ENCODE results near the gene TNRC6C. TPM values are rescaled to one million over a fixed set of nuclear protein-coding genes. Genes with fewer than 3 reads are reported as not detected.

Gene TNRC6C
- total and polyA plus RNA-seq, 4 donors, result 1.3 to 7.7 (median 2.9) TPM

DNA sequence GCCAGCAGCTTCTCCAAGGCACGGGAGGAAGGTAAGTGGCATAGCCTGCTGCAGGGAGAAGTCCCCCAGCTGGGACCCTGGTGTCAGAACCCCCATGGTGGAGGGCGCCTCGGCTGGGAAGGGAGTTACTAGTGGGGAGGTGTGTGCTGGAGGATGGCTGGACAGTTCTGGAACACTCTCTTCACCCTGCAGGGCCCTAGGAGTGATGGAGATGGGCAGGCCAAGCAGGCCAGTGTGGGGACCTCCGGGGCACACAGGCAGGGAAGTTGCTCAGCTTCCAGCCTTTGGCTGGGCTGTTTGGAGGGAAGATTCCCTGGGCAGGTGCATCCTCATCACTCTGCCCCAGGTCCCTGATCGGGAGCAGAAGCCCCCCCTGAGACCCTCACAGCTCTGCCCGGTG, 188.4 kb downstream of the TNRC6C start:
- TF ChIP-seq HNF4A (conservative IDR thresholded peaks at IDR 0.05), result no peak
- no peak for TF ChIP-seq FOXA1 (IDR thresholded peaks at IDR 0.05)
- no peak for DNase-seq (ENCODE audit: low spot score)
- Histone ChIP-seq H3K4me3 (ENCODE audit: low read depth in 1 of 3, low read length in 3 of 3) (no peak overlapping the region), H3K27ac (ENCODE audit: low read depth in 1 of 2, low read length in 2 of 2) (no peak overlapping the region), H3K9me3 (ENCODE audit: control insufficient read depth in 4 of 4, low read length in 3 of 4) (no peaks in the 10 kb centered on the region), H3K4me1 (ENCODE audit: control insufficient read depth in 4 of 4, insufficient read depth in 4 of 4, low read length in 3 of 4) (peaks cover 8 to 27% (median 19%) of the 10 kb centered on the region in 4 donors), H3K36me3 (ENCODE audit: control insufficient read depth in 4 of 4, insufficient read depth in 3 of 4, low read depth in 1 of 4, low read length in 3 of 4) (no peaks in the 10 kb centered on the region), H3K9ac (ENCODE audit: low read depth in 1 of 2, low read length in 2 of 2) (no peak overlapping the region), H3K27me3 (ENCODE audit: control insufficient read depth in 4 of 4, insufficient read depth in 4 of 4, low read length in 3 of 4) (no peaks in the 10 kb centered on the region)
- 88% methylated on average over 6 of the region's 6 CpGs for WGBS

DNA sequence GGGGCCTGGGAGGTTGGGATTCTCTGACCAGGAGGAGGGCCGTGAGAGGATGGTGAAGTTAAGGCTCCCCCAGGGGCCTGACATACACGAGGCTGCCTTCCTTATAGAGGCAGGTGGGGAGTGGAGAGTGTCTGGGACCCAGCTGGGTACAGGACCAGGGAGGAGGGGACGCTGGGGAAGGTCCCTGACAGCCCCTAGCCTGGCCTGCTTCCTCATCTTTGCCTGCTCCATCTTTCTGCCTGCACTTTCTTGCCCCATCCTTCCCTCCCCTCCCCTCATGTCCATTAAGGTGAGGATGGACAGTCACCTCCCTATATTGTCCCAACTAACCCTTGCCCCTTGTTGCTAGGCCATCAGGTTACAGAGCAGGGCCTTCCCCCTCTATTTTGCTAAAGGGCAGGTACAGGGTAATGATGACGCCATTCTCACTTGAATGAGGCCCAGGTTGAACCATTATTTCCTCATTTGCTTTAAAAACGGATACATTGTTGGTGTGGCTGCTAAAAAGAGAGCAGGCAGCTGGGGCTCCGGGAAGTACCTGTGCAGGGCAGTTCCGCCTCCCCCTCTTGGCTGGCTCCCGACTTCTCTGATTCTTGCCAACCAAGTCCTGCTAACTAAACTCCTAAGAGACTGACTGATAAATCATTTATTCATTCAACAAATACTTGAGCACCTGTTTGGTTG, 189.0 kb downstream of the TNRC6C start:
- Histone ChIP-seq H3K27me3 (ENCODE audit: control insufficient read depth in 4 of 4, insufficient read depth in 4 of 4, low read length in 3 of 4) (no peaks in the 10 kb centered on the region), H3K4me3 (ENCODE audit: low read depth in 1 of 3, low read length in 3 of 3) (no peak overlapping the region), H3K9ac (ENCODE audit: low read depth in 1 of 2, low read length in 2 of 2) (no peak overlapping the region), H3K9me3 (ENCODE audit: control insufficient read depth in 4 of 4, low read length in 3 of 4) (no peaks in the 10 kb centered on the region), H3K27ac (ENCODE audit: low read depth in 1 of 2, low read length in 2 of 2) (no peak overlapping the region), H3K4me1 (ENCODE audit: control insufficient read depth in 4 of 4, insufficient read depth in 4 of 4, low read length in 3 of 4) (peaks cover 8 to 27% (median 19%) of the 10 kb centered on the region in 4 donors), H3K36me3 (ENCODE audit: control insufficient read depth in 4 of 4, insufficient read depth in 3 of 4, low read depth in 1 of 4, low read length in 3 of 4) (no peaks in the 10 kb centered on the region)
- peak; percentile 34 for DNase-seq (ENCODE audit: low spot score)
- TF ChIP-seq, protein P1, sequence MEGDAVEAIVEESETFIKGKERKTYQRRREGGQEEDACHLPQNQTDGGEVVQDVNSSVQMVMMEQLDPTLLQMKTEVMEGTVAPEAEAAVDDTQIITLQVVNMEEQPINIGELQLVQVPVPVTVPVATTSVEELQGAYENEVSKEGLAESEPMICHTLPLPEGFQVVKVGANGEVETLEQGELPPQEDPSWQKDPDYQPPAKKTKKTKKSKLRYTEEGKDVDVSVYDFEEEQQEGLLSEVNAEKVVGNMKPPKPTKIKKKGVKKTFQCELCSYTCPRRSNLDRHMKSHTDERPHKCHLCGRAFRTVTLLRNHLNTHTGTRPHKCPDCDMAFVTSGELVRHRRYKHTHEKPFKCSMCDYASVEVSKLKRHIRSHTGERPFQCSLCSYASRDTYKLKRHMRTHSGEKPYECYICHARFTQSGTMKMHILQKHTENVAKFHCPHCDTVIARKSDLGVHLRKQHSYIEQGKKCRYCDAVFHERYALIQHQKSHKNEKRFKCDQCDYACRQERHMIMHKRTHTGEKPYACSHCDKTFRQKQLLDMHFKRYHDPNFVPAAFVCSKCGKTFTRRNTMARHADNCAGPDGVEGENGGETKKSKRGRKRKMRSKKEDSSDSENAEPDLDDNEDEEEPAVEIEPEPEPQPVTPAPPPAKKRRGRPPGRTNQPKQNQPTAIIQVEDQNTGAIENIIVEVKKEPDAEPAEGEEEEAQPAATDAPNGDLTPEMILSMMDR (IDR thresholded peaks at IDR 0.05; ENCODE audit: low read depth, low read length, missing input control), result no peak
- TF ChIP-seq, protein P2, sequence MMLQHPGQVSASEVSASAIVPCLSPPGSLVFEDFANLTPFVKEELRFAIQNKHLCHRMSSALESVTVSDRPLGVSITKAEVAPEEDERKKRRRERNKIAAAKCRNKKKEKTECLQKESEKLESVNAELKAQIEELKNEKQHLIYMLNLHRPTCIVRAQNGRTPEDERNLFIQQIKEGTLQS (IDR thresholded peaks at IDR 0.05), result no peak
- TF ChIP-seq RXRA (IDR thresholded peaks at IDR 0.05) (no peak), FOXA2 (IDR thresholded peaks at IDR 0.05) (no peak), YY1 (IDR thresholded peaks at IDR 0.05) (no peak), HNF4G (IDR thresholded peaks at IDR 0.05) (no peak), NR2F2 (IDR thresholded peaks at IDR 0.05) (no peak)
- 75% methylated on average over 8 of the region's 8 CpGs for WGBS

DNA sequence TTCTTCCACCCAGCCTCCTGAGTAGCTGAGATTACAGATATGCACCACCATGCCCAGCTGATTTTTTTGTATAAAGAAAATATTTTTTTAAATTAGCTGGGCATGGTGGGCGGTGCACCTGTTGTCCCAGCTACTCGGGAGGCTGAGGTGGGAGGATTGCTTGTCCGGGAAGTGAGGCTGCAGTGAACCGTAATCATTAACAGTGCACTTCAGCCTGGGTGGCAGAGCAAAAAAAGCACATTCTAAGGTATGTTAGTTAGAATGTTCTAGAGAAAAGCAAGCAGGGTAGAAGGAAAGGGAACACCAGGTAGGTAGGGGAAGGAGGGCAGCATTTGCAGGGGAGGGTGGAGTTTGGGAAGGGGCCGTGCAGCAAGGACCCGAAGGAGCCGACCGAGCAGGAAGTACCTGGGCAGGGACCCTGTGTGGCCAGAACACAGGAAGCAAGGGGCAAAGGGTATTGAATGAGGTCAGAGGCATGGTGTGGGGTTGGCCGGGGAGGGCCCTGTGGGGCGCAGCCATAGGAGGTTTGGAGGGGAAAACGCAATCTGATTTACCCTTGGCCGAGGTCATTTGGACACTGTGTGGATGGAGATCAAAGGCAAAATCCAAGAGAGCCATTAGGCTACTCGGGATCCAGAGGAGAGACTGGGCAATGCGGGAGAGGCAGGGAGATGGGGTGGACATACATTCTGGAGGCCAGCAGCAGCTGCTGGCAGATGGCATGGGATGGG, 189.9 kb downstream of the TNRC6C start:
- TF ChIP-seq SP1 (IDR thresholded peaks at IDR 0.05) (peak; percentile 8), HNF4A (conservative IDR thresholded peaks at IDR 0.05) (peak in 1 of 2 donors; percentile 10), JUND (IDR thresholded peaks at IDR 0.05) (no peak)
- TF ChIP-seq, protein P3, sequence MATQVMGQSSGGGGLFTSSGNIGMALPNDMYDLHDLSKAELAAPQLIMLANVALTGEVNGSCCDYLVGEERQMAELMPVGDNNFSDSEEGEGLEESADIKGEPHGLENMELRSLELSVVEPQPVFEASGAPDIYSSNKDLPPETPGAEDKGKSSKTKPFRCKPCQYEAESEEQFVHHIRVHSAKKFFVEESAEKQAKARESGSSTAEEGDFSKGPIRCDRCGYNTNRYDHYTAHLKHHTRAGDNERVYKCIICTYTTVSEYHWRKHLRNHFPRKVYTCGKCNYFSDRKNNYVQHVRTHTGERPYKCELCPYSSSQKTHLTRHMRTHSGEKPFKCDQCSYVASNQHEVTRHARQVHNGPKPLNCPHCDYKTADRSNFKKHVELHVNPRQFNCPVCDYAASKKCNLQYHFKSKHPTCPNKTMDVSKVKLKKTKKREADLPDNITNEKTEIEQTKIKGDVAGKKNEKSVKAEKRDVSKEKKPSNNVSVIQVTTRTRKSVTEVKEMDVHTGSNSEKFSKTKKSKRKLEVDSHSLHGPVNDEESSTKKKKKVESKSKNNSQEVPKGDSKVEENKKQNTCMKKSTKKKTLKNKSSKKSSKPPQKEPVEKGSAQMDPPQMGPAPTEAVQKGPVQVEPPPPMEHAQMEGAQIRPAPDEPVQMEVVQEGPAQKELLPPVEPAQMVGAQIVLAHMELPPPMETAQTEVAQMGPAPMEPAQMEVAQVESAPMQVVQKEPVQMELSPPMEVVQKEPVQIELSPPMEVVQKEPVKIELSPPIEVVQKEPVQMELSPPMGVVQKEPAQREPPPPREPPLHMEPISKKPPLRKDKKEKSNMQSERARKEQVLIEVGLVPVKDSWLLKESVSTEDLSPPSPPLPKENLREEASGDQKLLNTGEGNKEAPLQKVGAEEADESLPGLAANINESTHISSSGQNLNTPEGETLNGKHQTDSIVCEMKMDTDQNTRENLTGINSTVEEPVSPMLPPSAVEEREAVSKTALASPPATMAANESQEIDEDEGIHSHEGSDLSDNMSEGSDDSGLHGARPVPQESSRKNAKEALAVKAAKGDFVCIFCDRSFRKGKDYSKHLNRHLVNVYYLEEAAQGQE (IDR thresholded peaks at IDR 0.05), result no peak
- Histone ChIP-seq H3K4me1 (ENCODE audit: control insufficient read depth in 4 of 4, insufficient read depth in 4 of 4, low read length in 3 of 4) (peaks cover 8 to 27% (median 19%) of the 10 kb centered on the region in 4 donors), H3K27me3 (ENCODE audit: control insufficient read depth in 4 of 4, insufficient read depth in 4 of 4, low read length in 3 of 4) (no peaks in the 10 kb centered on the region), H3K4me3 (ENCODE audit: low read depth in 1 of 3, low read length in 3 of 3) (no peak overlapping the region), H3K9ac (ENCODE audit: low read depth in 1 of 2, low read length in 2 of 2) (no peak overlapping the region), H3K36me3 (ENCODE audit: control insufficient read depth in 4 of 4, insufficient read depth in 3 of 4, low read depth in 1 of 4, low read length in 3 of 4) (no peaks in the 10 kb centered on the region), H3K9me3 (ENCODE audit: control insufficient read depth in 4 of 4, low read length in 3 of 4) (no peaks in the 10 kb centered on the region), H3K27ac (ENCODE audit: low read depth in 1 of 2, low read length in 2 of 2) (no peak overlapping the region)
- WGBS, result 61% methylated on average over 14 of the region's 14 CpGs
- no peak for DNase-seq (ENCODE audit: low spot score)
